ENCODE results near the gene BBS9. TPM values are rescaled to one million over a fixed set of nuclear protein-coding genes. Genes with fewer than 3 reads are reported as not detected.

BBS9 gene
- total and polyA plus RNA-seq, 2 donors (not counting 3 experiments of a cell fraction or from before 2014, with no cell fraction given) = 5.7 to 17.4 TPM

DNA sequence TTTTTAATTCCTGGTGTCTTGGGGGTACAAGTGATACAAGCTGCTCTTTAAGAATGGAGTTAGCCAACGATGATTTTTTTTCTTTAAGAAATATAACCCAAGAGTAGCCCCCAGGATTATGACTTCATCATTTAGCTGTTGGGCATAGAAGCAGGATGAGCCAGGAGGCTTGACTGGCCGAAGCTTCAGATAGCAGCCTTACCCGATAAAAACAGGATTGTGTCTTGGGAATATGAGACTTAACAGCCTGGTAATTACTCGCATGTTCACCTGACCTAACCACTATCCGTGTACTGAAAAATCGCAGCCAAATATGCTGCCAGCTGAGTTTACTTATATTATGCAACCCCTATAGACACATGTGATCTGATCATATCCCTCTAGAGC is 430.0 kb downstream of the BBS9 start:
- H3K36me3 ChIP-seq (ENCODE audit: control insufficient read depth in 2 of 2, extremely low read depth in 1 of 2, insufficient read depth in 2 of 2, low read length in 2 of 2) = no peaks in the 10 kb centered on the region
- no peaks in the 10 kb centered on the region for H4K20me1 ChIP-seq (replicated peaks; ENCODE audit: control insufficient read depth, extremely low read depth, insufficient read depth, low read length)
- dilution Hi-C loops (cut with MboI; ENCODE audit: extremely low pct_ligation_motif_present, low sequenced_read_pairs) = no loop called here
- no peaks in the 10 kb centered on the region for H3K9me3 ChIP-seq (replicated peaks; ENCODE audit: control insufficient read depth, insufficient read depth, low read length)
- intact Hi-C loops (cut with micrococcal nuclease) = no loop called here
- H3K4me3 ChIP-seq (replicated peaks in 1 of 3; ENCODE audit: insufficient read depth in 1 of 3, low read depth in 1 of 3, low read length in 3 of 3) = no peak overlapping the region
- no peak overlapping the region for H3K4me2 ChIP-seq (ENCODE audit: insufficient read depth, low read length)
- no peaks in the 10 kb centered on the region for H3K27me3 ChIP-seq (ENCODE audit: control insufficient read depth in 2 of 2, insufficient read depth in 2 of 2, low read length in 2 of 2)
- H2AFZ ChIP-seq (ENCODE audit: low read depth, low read length) = no peak overlapping the region
- no peaks in the 10 kb centered on the region for H3K4me1 ChIP-seq (ENCODE audit: control insufficient read depth, extremely low read depth, insufficient read depth, low read length)
- no peak overlapping the region for H3K9ac ChIP-seq (replicated peaks; ENCODE audit: extremely low read depth, insufficient read depth, low read length)
- no TSS peak for BruUV-seq (replicated peaks)
- ChIA-PET CTCF (interaction anchor here (1.4 kb wide), 1 partner anchor 12 kb away, joined by 4 read pairs; no protein-coding TSS in a partner anchor), POLR2A (no interaction called here)
- H3K27ac ChIP-seq (ENCODE audit: insufficient read depth, low read depth, low read length) = no peak overlapping the region
- no peak for TF ChIP-seq EZH2 (IDR thresholded peaks at IDR 0.05; ENCODE audit: borderline replicate concordance, low read depth, low read length, severe bottlenecking)
- TF ChIP-seq, protein P1, sequence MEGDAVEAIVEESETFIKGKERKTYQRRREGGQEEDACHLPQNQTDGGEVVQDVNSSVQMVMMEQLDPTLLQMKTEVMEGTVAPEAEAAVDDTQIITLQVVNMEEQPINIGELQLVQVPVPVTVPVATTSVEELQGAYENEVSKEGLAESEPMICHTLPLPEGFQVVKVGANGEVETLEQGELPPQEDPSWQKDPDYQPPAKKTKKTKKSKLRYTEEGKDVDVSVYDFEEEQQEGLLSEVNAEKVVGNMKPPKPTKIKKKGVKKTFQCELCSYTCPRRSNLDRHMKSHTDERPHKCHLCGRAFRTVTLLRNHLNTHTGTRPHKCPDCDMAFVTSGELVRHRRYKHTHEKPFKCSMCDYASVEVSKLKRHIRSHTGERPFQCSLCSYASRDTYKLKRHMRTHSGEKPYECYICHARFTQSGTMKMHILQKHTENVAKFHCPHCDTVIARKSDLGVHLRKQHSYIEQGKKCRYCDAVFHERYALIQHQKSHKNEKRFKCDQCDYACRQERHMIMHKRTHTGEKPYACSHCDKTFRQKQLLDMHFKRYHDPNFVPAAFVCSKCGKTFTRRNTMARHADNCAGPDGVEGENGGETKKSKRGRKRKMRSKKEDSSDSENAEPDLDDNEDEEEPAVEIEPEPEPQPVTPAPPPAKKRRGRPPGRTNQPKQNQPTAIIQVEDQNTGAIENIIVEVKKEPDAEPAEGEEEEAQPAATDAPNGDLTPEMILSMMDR (IDR thresholded peaks at IDR 0.05; ENCODE audit: extremely low read depth in 1 of 2, insufficient read depth in 1 of 2, low read depth in 1 of 2, low read length in 2 of 2) = no peak
- TF ChIP-seq GATA2 (IDR thresholded peaks at IDR 0.05; ENCODE audit: insufficient read depth, insufficient read length, low read depth, low read length) = no peak
- TF ChIP-seq POLR2AphosphoS5 (IDR thresholded peaks at IDR 0.05; ENCODE audit: insufficient read depth, low read depth, low read length) = no peak
- TF ChIP-seq MYC (IDR thresholded peaks at IDR 0.05; ENCODE audit: low read depth, low read length) = no peak
- no peak for TF ChIP-seq JUN (IDR thresholded peaks at IDR 0.05; ENCODE audit: borderline replicate concordance, insufficient read depth, insufficient read length, low read depth)
- H3K9me1 ChIP-seq (replicated peaks; ENCODE audit: control insufficient read depth, extremely low read depth, insufficient read depth, low read length) = no peaks in the 10 kb centered on the region
- FAIRE-seq = no peak
- no peak for DNase-seq (ENCODE audit: low read depth, low spot score)
- no peaks in the 10 kb centered on the region for H3K79me2 ChIP-seq (ENCODE audit: control insufficient read depth, insufficient read depth, low read length)

DNA sequence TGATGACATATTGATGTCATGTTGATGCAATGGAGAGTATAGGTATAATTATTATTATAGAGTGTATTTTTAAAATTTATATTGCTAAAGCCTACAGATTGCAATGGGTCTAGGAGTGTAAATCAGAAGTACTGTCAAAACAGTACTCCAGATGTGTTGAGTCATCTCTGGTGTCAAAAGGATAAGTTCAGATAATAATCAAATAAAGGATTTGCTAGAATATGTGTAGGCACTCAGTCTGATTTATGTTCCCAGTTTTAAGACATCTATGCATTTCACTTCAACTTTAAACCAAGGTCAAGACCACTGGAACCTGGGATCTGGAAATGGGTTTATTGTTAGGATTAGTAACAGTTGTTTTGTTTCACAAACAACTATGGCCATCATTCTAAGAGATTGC is 433.6 kb downstream of the BBS9 start:
- FAIRE-seq = no peak
- intact Hi-C loops (cut with micrococcal nuclease) = no loop called here

More for the DNA sequence above, 433.6 kb downstream of the BBS9 start:
- no peak overlapping the region for H3K4me2 ChIP-seq (ENCODE audit: insufficient read depth, low read length)
- no TSS peak for BruUV-seq (replicated peaks)
- DNase-seq (ENCODE audit: low read depth, low spot score) = no peak
- H3K27me3 ChIP-seq (ENCODE audit: control insufficient read depth in 2 of 2, insufficient read depth in 2 of 2, low read length in 2 of 2) = no peaks in the 10 kb centered on the region
- no peak overlapping the region for H3K27ac ChIP-seq (ENCODE audit: insufficient read depth, low read depth, low read length)
- H2AFZ ChIP-seq (ENCODE audit: low read depth, low read length) = no peak overlapping the region
- dilution Hi-C loops (cut with MboI; ENCODE audit: extremely low pct_ligation_motif_present, low sequenced_read_pairs) = no loop called here
- H4K20me1 ChIP-seq (replicated peaks; ENCODE audit: control insufficient read depth, extremely low read depth, insufficient read depth, low read length) = no peaks in the 10 kb centered on the region
- no peaks in the 10 kb centered on the region for H3K4me1 ChIP-seq (ENCODE audit: control insufficient read depth, extremely low read depth, insufficient read depth, low read length)
- TF ChIP-seq GATA2 (IDR thresholded peaks at IDR 0.05; ENCODE audit: insufficient read depth, insufficient read length, low read depth, low read length) (no peak), MYC (IDR thresholded peaks at IDR 0.05; ENCODE audit: low read depth, low read length) (no peak)
- TF ChIP-seq, protein P2, sequence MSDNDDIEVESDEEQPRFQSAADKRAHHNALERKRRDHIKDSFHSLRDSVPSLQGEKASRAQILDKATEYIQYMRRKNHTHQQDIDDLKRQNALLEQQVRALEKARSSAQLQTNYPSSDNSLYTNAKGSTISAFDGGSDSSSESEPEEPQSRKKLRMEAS (IDR thresholded peaks at IDR 0.05; ENCODE audit: insufficient read depth, insufficient read length) = no peak
- TF ChIP-seq, protein P1 (IDR thresholded peaks at IDR 0.05; ENCODE audit: extremely low read depth in 1 of 2, insufficient read depth in 1 of 2, low read depth in 1 of 2, low read length in 2 of 2) = no peak
- no peak overlapping the region for H3K9ac ChIP-seq (replicated peaks; ENCODE audit: extremely low read depth, insufficient read depth, low read length)
- no peaks in the 10 kb centered on the region for H3K9me3 ChIP-seq (replicated peaks; ENCODE audit: control insufficient read depth, insufficient read depth, low read length)
- no peaks in the 10 kb centered on the region for H3K79me2 ChIP-seq (ENCODE audit: control insufficient read depth, insufficient read depth, low read length)
- no peak overlapping the region for H3K4me3 ChIP-seq (replicated peaks in 1 of 3; ENCODE audit: insufficient read depth in 1 of 3, low read depth in 1 of 3, low read length in 3 of 3)
- CTCF ChIA-PET = no interaction called here
- no peaks in the 10 kb centered on the region for H3K36me3 ChIP-seq (ENCODE audit: control insufficient read depth in 2 of 2, extremely low read depth in 1 of 2, insufficient read depth in 2 of 2, low read length in 2 of 2)
- POLR2A ChIA-PET = no interaction called here
- no peaks in the 10 kb centered on the region for H3K9me1 ChIP-seq (replicated peaks; ENCODE audit: control insufficient read depth, extremely low read depth, insufficient read depth, low read length)

Measured in endothelial cell of umbilical vein (primary cell).